Colonic mucosa (tissue), 4 donors: Measurements from ENCODE around the gene GATA5. TPM values are rescaled to one million over a fixed set of nuclear protein-coding genes. Genes with fewer than 3 reads are reported as not detected.

Experiments used
- DNase-seq: peaks from one replicate; pipeline ENCODE4 v3.0.0-alpha.2; 2020
- H3K27ac ChIP-seq: fragments of 200-600 bp; one replicate; pipeline ENCODE4 v1.8.0; 2021
- H3K27me3 ChIP-seq: fragments of 200-600 bp; one replicate; pipeline ENCODE4 v1.8.0; 2021
- H3K36me3 ChIP-seq: fragments of 200-600 bp; one replicate; pipeline ENCODE4 v1.8.0; 2021
- H3K4me1 ChIP-seq: fragments of 200-600 bp; one replicate; pipeline ENCODE4 v1.8.0; 2021; ENCODE audit warnings: mild to moderate bottlenecking
- H3K4me3 ChIP-seq: fragments of 200-600 bp; one replicate; pipeline ENCODE4 v1.8.0; 2021
- H3K9ac ChIP-seq, 2 donors: one replicate each; pipeline ENCODE4 v1.7.0; 2013; ENCODE audit warnings: control low read depth in 2 of 2, low read depth in 2 of 2, low read length in 2 of 2
- H3K9me3 ChIP-seq: fragments of 200-600 bp; one replicate; pipeline ENCODE4 v1.8.0; 2021
- CTCF ChIP-seq: fragments of 200-600 bp; IDR thresholded peaks from one replicate; pipeline ENCODE4 v1.8.0; 2022; ENCODE audit warnings: antibody characterized with exemption, mild to moderate bottlenecking
- intact Hi-C: fragments of 100-400 bp; cut with DNase I; formaldehyde crosslinking; loops from one replicate; pipeline ENCODE4 v1.14.1; 2022
- total RNA-seq, 2 donors: library from RNA; stranded (reverse); fragmentation: NEBNext Ultra II Directional in 1 of 2; extraction: Animal tissue kit (Norgen Biotek cat#: 25700) in 1 of 2; gene quantifications; one replicate each; pipeline ENCODE4 v1.2.1, GENCODE V29; 2021
- donor health status: healthy.
- donor health status: DM: no; HTN: no; CAD: no.
- donor health status: DM: no; HTN: no; CAD: no.

GATA5 gene
- total RNA-seq, 2 donors from 2014 or later: 0.10 TPM; not detected in 1

- Histone ChIP-seq H3K27me3 (no peaks in the 10 kb centered on the region), H3K9ac (no peak overlapping the region), H3K4me3 (no peak overlapping the region), H3K36me3 (no peaks in the 10 kb centered on the region), H3K9me3 (no peaks in the 10 kb centered on the region), H3K4me1 (no peaks in the 10 kb centered on the region), H3K27ac (no peak overlapping the region)
- no peak for DNase-seq
- intact Hi-C loops: no loop called here
- TF ChIP-seq CTCF: no peak
These were observed 11.4 kb downstream of the GATA5 start for GRCh38 chr20:62464425-62464770.

GRCh38 chr20:62463651-62464424 lies 12.0 kb downstream of the GATA5 start:
- no peak for DNase-seq
- Histone ChIP-seq H3K4me1 (no peaks in the 10 kb centered on the region), H3K9me3 (no peaks in the 10 kb centered on the region), H3K27me3 (no peaks in the 10 kb centered on the region), H3K36me3 (no peaks in the 10 kb centered on the region), H3K9ac (no peak overlapping the region), H3K27ac (no peak overlapping the region), H3K4me3 (no peak overlapping the region)
- no peak for TF ChIP-seq CTCF
- intact Hi-C loops: no loop called here

GRCh38 chr20:62462976-62463592 lies 12.7 kb downstream of the GATA5 start:
- no peaks in the 10 kb centered on the region for H3K36me3 ChIP-seq
- no peaks in the 10 kb centered on the region for H3K9me3 ChIP-seq
- DNase-seq: no peak
- no peaks in the 10 kb centered on the region for H3K4me1 ChIP-seq
- no peak for TF ChIP-seq CTCF
- intact Hi-C loops: no loop called here
- H3K27ac ChIP-seq: no peak overlapping the region
- no peak overlapping the region for H3K9ac ChIP-seq
- H3K4me3 ChIP-seq: no peak overlapping the region
- H3K27me3 ChIP-seq: no peaks in the 10 kb centered on the region

- intact Hi-C loops: no loop called here
- no peak for TF ChIP-seq CTCF
- no peaks in the 10 kb centered on the region for H3K27me3 ChIP-seq
- H3K9me3 ChIP-seq: no peaks in the 10 kb centered on the region
- H3K4me1 ChIP-seq: no peaks in the 10 kb centered on the region
- H3K27ac ChIP-seq: no peak overlapping the region
- H3K36me3 ChIP-seq: no peaks in the 10 kb centered on the region
- no peak for DNase-seq
- H3K4me3 ChIP-seq: no peak overlapping the region
- no peak overlapping the region for H3K9ac ChIP-seq
These were observed 14.0 kb downstream of the GATA5 start for GRCh38 chr20:62461834-62462233.

GRCh38 chr20:62461157-62461556 lies 14.6 kb downstream of the GATA5 start:
- Histone ChIP-seq H3K27me3 (no peaks in the 10 kb centered on the region), H3K9me3 (no peaks in the 10 kb centered on the region), H3K9ac (no peak overlapping the region), H3K27ac (no peak overlapping the region), H3K4me3 (no peak overlapping the region), H3K4me1 (no peaks in the 10 kb centered on the region), H3K36me3 (no peaks in the 10 kb centered on the region)
- TF ChIP-seq CTCF: no peak
- intact Hi-C loops: no loop called here
- DNase-seq: no peak
